ENCODE results near the gene STK38L. TPM values are rescaled to one million over a fixed set of nuclear protein-coding genes. Genes with fewer than 3 reads are reported as not detected.

The STK38L gene
- total and polyA plus RNA-seq, 8 donors, result 28.2 to 45.1 (median 40.4) TPM

- no peak for ATAC-seq
- Histone ChIP-seq H3K27ac (peak overlapping the region in 1 of 2 donors; percentile 53), H3K4me1 (peaks cover 0 to 31% of the 10 kb centered on the region in 2 donors), H3K9me3 (no peaks in the 10 kb centered on the region), H3K4me3 (peak overlapping the region; percentile 60 to 70), H3K36me3 (peaks cover 0 to 7% of the 10 kb centered on the region in 2 donors), H3K27me3 (peaks cover 0 to 25% of the 10 kb centered on the region in 2 donors)
- intact Hi-C loops (cut with DNase I), result no loop called here
- DNase-seq, result no peak
- no peak for TF ChIP-seq CTCF (IDR thresholded peaks at IDR 0.05)
Observed at GRCh38 chr12:27332407-27332713, 88.3 kb downstream of the STK38L start.

- intact Hi-C loops (cut with DNase I), result no loop called here
- peak within 1 kb of the TSS; percentile 60 to 70 for H3K4me3 ChIP-seq
- peaks cover 0 to 31% of the 10 kb centered on the region in 2 donors for H3K4me1 ChIP-seq
- peaks cover 0 to 2% of the 10 kb centered on the region in 2 donors for H3K36me3 ChIP-seq
- H3K27me3 ChIP-seq, result peaks cover 0 to 25% of the 10 kb centered on the region in 2 donors
- DNase-seq, result peak in 3 of 4 donors; percentile 42 to 90 (median 48)
- H3K27ac ChIP-seq, result peak within 1 kb of the TSS; percentile 15 to 53
- no peaks in the 10 kb centered on the region for H3K9me3 ChIP-seq
- ATAC-seq, result peak; percentile 71
- TF ChIP-seq CTCF (IDR thresholded peaks at IDR 0.05), result no peak
Observed at GRCh38 chr12:27332714-27333402, 88.8 kb downstream of the STK38L start, which contains the start of gene BMAL2. Gene BMAL2, plus strand, starts transcription at chr12:27332836. Its CDS starts 237 bp downstream, at chr12:27333073.

GRCh38 chr12:27333403-27334009 lies 89.4 kb downstream of the STK38L start:
- Histone ChIP-seq H3K27me3 (peaks cover 0 to 25% of the 10 kb centered on the region in 2 donors), H3K4me1 (peaks cover 0 to 31% of the 10 kb centered on the region in 2 donors), H3K9me3 (no peaks in the 10 kb centered on the region), H3K4me3 (peak overlapping the region; percentile 60 to 70), H3K36me3 (no peaks in the 10 kb centered on the region), H3K27ac (peak overlapping the region in 1 of 2 donors; percentile 52)
- intact Hi-C loops (cut with DNase I), result no loop called here
- peak in 2 of 4 donors; percentile 64 to 93 for DNase-seq
- ATAC-seq, result peak; percentile 43
- no peak for TF ChIP-seq CTCF (IDR thresholded peaks at IDR 0.05)

GRCh38 chr12:27334042-27334720 lies 90.1 kb downstream of the STK38L start:
- peak overlapping the region; percentile 60 to 70 for H3K4me3 ChIP-seq
- no peak overlapping the region for H3K27ac ChIP-seq
- intact Hi-C loops (cut with DNase I), result no loop called here
- DNase-seq (no peak), ATAC-seq (no peak)
- peaks cover 0 to 31% of the 10 kb centered on the region in 2 donors for H3K4me1 ChIP-seq
- no peaks in the 10 kb centered on the region for H3K36me3 ChIP-seq
- H3K9me3 ChIP-seq, result no peaks in the 10 kb centered on the region
- H3K27me3 ChIP-seq, result peaks cover 0 to 25% of the 10 kb centered on the region in 2 donors
- TF ChIP-seq CTCF (IDR thresholded peaks at IDR 0.05), result no peak

GRCh38 chr12:27334721-27335082 lies 90.6 kb downstream of the STK38L start:
- TF ChIP-seq CTCF (IDR thresholded peaks at IDR 0.05), result no peak
- DNase-seq (no peak), ATAC-seq (no peak)
- Histone ChIP-seq H3K36me3 (no peaks in the 10 kb centered on the region), H3K9me3 (no peaks in the 10 kb centered on the region), H3K4me3 (no peak overlapping the region), H3K27ac (no peak overlapping the region), H3K4me1 (peaks cover 0 to 31% of the 10 kb centered on the region in 2 donors), H3K27me3 (peaks cover 0 to 25% of the 10 kb centered on the region in 2 donors)
- intact Hi-C loops (cut with DNase I), result no loop called here

Measured in left lung (tissue), 10 donors.